ENCODE data around the gene VRK1.

- TF ChIP-seq CTCF (conservative IDR thresholded peaks at IDR 0.05; ENCODE audit: low read depth, low read length) (no peak), EZH2phosphoT487 (IDR thresholded peaks at IDR 0.05; ENCODE audit: borderline replicate concordance, low read length) (no peak), EZH2 (IDR thresholded peaks at IDR 0.05; ENCODE audit: low read length, unreplicated experiment) (no peak)
Measured at GRCh38 chr14:96756745-96757144, 40.4 kb upstream of the VRK1 start.

Data from PC-3 (cell line).